ENCODE data around the gene XRN2.

XRN2 gene

GRCh38 chr20:21371193-21371592, 68.1 kb downstream of the XRN2 start:
- Mint-ChIP-seq H3K27me3 (no peaks in the 10 kb centered on the region), H3K36me3 (ENCODE audit: insufficient read depth) (peaks cover 55% of the 10 kb centered on the region), H3K9me3 (no peaks in the 10 kb centered on the region), H3K27ac (no peak overlapping the region), H3K4me1 (ENCODE audit: low read depth in 2 of 2) (peaks cover 6 to 8% of the 10 kb centered on the region in 2 donors), H3K4me3 (no peak overlapping the region)
- no peak for DNase-seq
- no peak for ATAC-seq (replicated peaks)

- Mint-ChIP-seq H3K4me3 (no peak overlapping the region), H3K27me3 (no peaks in the 10 kb centered on the region), H3K36me3 (ENCODE audit: insufficient read depth) (peaks cover 47% of the 10 kb centered on the region), H3K4me1 (ENCODE audit: low read depth in 2 of 2) (peaks cover 8 to 13% of the 10 kb centered on the region in 2 donors), H3K9me3 (no peaks in the 10 kb centered on the region), H3K27ac (peak overlapping the region in 1 of 2 donors; percentile 7)
- ATAC-seq (replicated peaks): no peak
- no peak for DNase-seq
These were observed 68.9 kb downstream of the XRN2 start for GRCh38 chr20:21372016-21372415.

GRCh38 chr20:21373436-21373835, 70.3 kb downstream of the XRN2 start:
- Mint-ChIP-seq H3K9me3 (no peaks in the 10 kb centered on the region), H3K27ac (peak overlapping the region in 1 of 2 donors; percentile 38), H3K27me3 (no peaks in the 10 kb centered on the region), H3K4me1 (ENCODE audit: low read depth in 2 of 2) (peaks cover 8 to 13% of the 10 kb centered on the region in 2 donors), H3K4me3 (no peak overlapping the region), H3K36me3 (ENCODE audit: insufficient read depth) (peaks cover 51% of the 10 kb centered on the region)
- DNase-seq: no peak
- ATAC-seq (replicated peaks): no peak

- DNase-seq: no peak
- ATAC-seq (replicated peaks): no peak
- Mint-ChIP-seq H3K4me1 (ENCODE audit: low read depth in 2 of 2) (peaks cover 7 to 13% of the 10 kb centered on the region in 2 donors), H3K4me3 (no peak overlapping the region), H3K36me3 (ENCODE audit: insufficient read depth) (peaks cover 42% of the 10 kb centered on the region), H3K27me3 (no peaks in the 10 kb centered on the region), H3K9me3 (no peaks in the 10 kb centered on the region), H3K27ac (no peak overlapping the region)
These were observed 73.5 kb downstream of the XRN2 start for GRCh38 chr20:21376626-21377025.

GRCh38 chr20:21377701-21378100, 74.6 kb downstream of the XRN2 start:
- Mint-ChIP-seq H3K36me3 (ENCODE audit: insufficient read depth) (peaks cover 42% of the 10 kb centered on the region), H3K4me3 (no peak overlapping the region), H3K27ac (no peak overlapping the region), H3K4me1 (ENCODE audit: low read depth in 2 of 2) (peaks cover 7 to 13% of the 10 kb centered on the region in 2 donors), H3K27me3 (no peaks in the 10 kb centered on the region), H3K9me3 (no peaks in the 10 kb centered on the region)
- no peak for ATAC-seq (replicated peaks)
- no peak for DNase-seq

GRCh38 chr20:21378259-21378658, 75.1 kb downstream of the XRN2 start:
- Mint-ChIP-seq H3K36me3 (ENCODE audit: insufficient read depth) (peaks cover 38% of the 10 kb centered on the region), H3K27me3 (no peaks in the 10 kb centered on the region), H3K9me3 (no peaks in the 10 kb centered on the region), H3K27ac (no peak overlapping the region), H3K4me3 (no peak overlapping the region), H3K4me1 (ENCODE audit: low read depth in 2 of 2) (peaks cover 7 to 13% of the 10 kb centered on the region in 2 donors)
- ATAC-seq (replicated peaks): no peak
- no peak for DNase-seq

- H3K36me3 Mint-ChIP-seq (ENCODE audit: insufficient read depth): peaks cover 44% of the 10 kb centered on the region
- no peak overlapping the region for H3K27ac Mint-ChIP-seq
- H3K4me3 Mint-ChIP-seq: no peak overlapping the region
- DNase-seq (no peak), ATAC-seq (replicated peaks) (no peak)
- no peaks in the 10 kb centered on the region for H3K27me3 Mint-ChIP-seq
- H3K4me1 Mint-ChIP-seq (ENCODE audit: low read depth in 2 of 2): peaks cover 3 to 8% of the 10 kb centered on the region in 2 donors
- no peaks in the 10 kb centered on the region for H3K9me3 Mint-ChIP-seq
These were observed 77.6 kb downstream of the XRN2 start for GRCh38 chr20:21380711-21381110.

GRCh38 chr20:21381619-21382018, 78.5 kb downstream of the XRN2 start:
- no peak for ATAC-seq (replicated peaks)

GRCh38 chr20:21384308-21384892, 81.3 kb downstream of the XRN2 start:
- Mint-ChIP-seq H3K4me3 (no peak overlapping the region), H3K36me3 (ENCODE audit: insufficient read depth) (peaks cover 37% of the 10 kb centered on the region), H3K9me3 (no peaks in the 10 kb centered on the region), H3K4me1 (ENCODE audit: low read depth in 2 of 2) (no peaks in the 10 kb centered on the region), H3K27me3 (no peaks in the 10 kb centered on the region), H3K27ac (no peak overlapping the region)
- DNase-seq (no peak), ATAC-seq (replicated peaks) (no peak)

More at GRCh38 chr20:21381619-21382018, 78.5 kb downstream of the XRN2 start:
- no peak overlapping the region for H3K4me3 Mint-ChIP-seq
- no peaks in the 10 kb centered on the region for H3K9me3 Mint-ChIP-seq
- peaks cover 0 to 5% of the 10 kb centered on the region in 2 donors for H3K4me1 Mint-ChIP-seq (ENCODE audit: low read depth in 2 of 2)
- no peak for DNase-seq
- H3K27me3 Mint-ChIP-seq: no peaks in the 10 kb centered on the region
- no peak overlapping the region for H3K27ac Mint-ChIP-seq
- H3K36me3 Mint-ChIP-seq (ENCODE audit: insufficient read depth): peaks cover 51% of the 10 kb centered on the region

GRCh38 chr20:21386111-21386510, 83.0 kb downstream of the XRN2 start:
- Mint-ChIP-seq H3K27ac (no peak overlapping the region), H3K4me1 (ENCODE audit: low read depth in 2 of 2) (no peaks in the 10 kb centered on the region), H3K9me3 (no peaks in the 10 kb centered on the region), H3K36me3 (ENCODE audit: insufficient read depth) (peaks cover 39% of the 10 kb centered on the region), H3K4me3 (no peak overlapping the region), H3K27me3 (no peaks in the 10 kb centered on the region)
- DNase-seq (no peak), ATAC-seq (replicated peaks) (no peak)

- no peak for DNase-seq
- Mint-ChIP-seq H3K9me3 (no peaks in the 10 kb centered on the region), H3K27ac (no peak overlapping the region), H3K4me1 (ENCODE audit: low read depth in 2 of 2) (peaks cover 5% of the 10 kb centered on the region in 2 donors), H3K27me3 (peaks cover 9 to 14% of the 10 kb centered on the region in 2 donors), H3K36me3 (ENCODE audit: insufficient read depth) (peaks cover 35% of the 10 kb centered on the region), H3K4me3 (no peak overlapping the region)
- no peak for ATAC-seq (replicated peaks)
These were observed 84.4 kb downstream of the XRN2 start for GRCh38 chr20:21387528-21387927.

- Mint-ChIP-seq H3K36me3 (ENCODE audit: insufficient read depth) (peaks cover 31% of the 10 kb centered on the region), H3K27ac (no peak overlapping the region), H3K4me3 (no peak overlapping the region), H3K4me1 (ENCODE audit: low read depth in 2 of 2) (peaks cover 5% of the 10 kb centered on the region in 2 donors), H3K27me3 (peaks cover 20 to 24% of the 10 kb centered on the region in 2 donors), H3K9me3 (no peaks in the 10 kb centered on the region)
- ATAC-seq (replicated peaks): no peak
- no peak for DNase-seq
These were observed 85.4 kb downstream of the XRN2 start for GRCh38 chr20:21388566-21388965.

GRCh38 chr20:21389368-21389767, 86.2 kb downstream of the XRN2 start:
- ATAC-seq (replicated peaks) (no peak), DNase-seq (no peak)
- Mint-ChIP-seq H3K4me1 (ENCODE audit: low read depth in 2 of 2) (peaks cover 5% of the 10 kb centered on the region in 2 donors), H3K4me3 (no peak overlapping the region), H3K9me3 (no peaks in the 10 kb centered on the region), H3K27me3 (peaks cover 21 to 27% of the 10 kb centered on the region in 2 donors), H3K27ac (no peak overlapping the region), H3K36me3 (ENCODE audit: insufficient read depth) (peaks cover 24% of the 10 kb centered on the region)

- H3K4me1 Mint-ChIP-seq (ENCODE audit: low read depth in 2 of 2): peaks cover 10% of the 10 kb centered on the region in 2 donors
- peaks cover 28 to 37% of the 10 kb centered on the region in 2 donors for H3K27me3 Mint-ChIP-seq
- peaks cover 21% of the 10 kb centered on the region for H3K36me3 Mint-ChIP-seq (ENCODE audit: insufficient read depth)
- no peaks in the 10 kb centered on the region for H3K9me3 Mint-ChIP-seq
- no peak overlapping the region for H3K4me3 Mint-ChIP-seq
- H3K27ac Mint-ChIP-seq: no peak overlapping the region
- DNase-seq (no peak), ATAC-seq (replicated peaks) (no peak)
These were observed 87.6 kb downstream of the XRN2 start for GRCh38 chr20:21390768-21391167.

All from effector memory CD8-positive, alpha-beta T cell (primary cell).